ENCODE measurements around the gene CDC34. TPM values are rescaled to one million over a fixed set of nuclear protein-coding genes. Genes with fewer than 3 reads are reported as not detected.

Gene CDC34
- total and polyA plus RNA-seq, 9 of the 15 experiments (the other 6 are each of a cell fraction or from before 2014, with no cell fraction given) = 0.80 to 203 (median 65.5) TPM

- TF ChIP-seq REST (IDR thresholded peaks at IDR 0.05; ENCODE audit: borderline replicate concordance) (no peak), REST (CRISPR knock-in tag; IDR thresholded peaks at IDR 0.05; ENCODE audit: low read depth) (no peak), NCOR1 (IDR thresholded peaks at IDR 0.05) (no peak), CSDE1 (IDR thresholded peaks at IDR 0.05) (no peak), THRB (CRISPR knock-in tag; conservative IDR thresholded peaks at IDR 0.05) (no peak), FOXM1 (IDR thresholded peaks at IDR 0.05; ENCODE audit: low read depth) (no peak), FOXM1 (CRISPR knock-in tag; IDR thresholded peaks at IDR 0.05; ENCODE audit: low read depth) (no peak), HNRNPK (IDR thresholded peaks at IDR 0.05; ENCODE audit: low read depth, low read length, poor library complexity, severe bottlenecking) (no peak), SIN3A (IDR thresholded peaks at IDR 0.05; ENCODE audit: borderline replicate concordance in 2 of 2, control insufficient read depth in 1 of 2, low read depth in 2 of 2, low read length in 2 of 2) (no peak), RCOR1 (IDR thresholded peaks at IDR 0.05; ENCODE audit: borderline replicate concordance in 1 of 2, low read depth in 2 of 2, low read length in 2 of 2) (no peak), NR1H2 (CRISPR knock-in tag; IDR thresholded peaks at IDR 0.05) (no peak), BRD9 (IDR thresholded peaks at IDR 0.05; ENCODE audit: low read depth, partially characterized antibody) (no peak)
- TF ChIP-seq, protein P1, sequence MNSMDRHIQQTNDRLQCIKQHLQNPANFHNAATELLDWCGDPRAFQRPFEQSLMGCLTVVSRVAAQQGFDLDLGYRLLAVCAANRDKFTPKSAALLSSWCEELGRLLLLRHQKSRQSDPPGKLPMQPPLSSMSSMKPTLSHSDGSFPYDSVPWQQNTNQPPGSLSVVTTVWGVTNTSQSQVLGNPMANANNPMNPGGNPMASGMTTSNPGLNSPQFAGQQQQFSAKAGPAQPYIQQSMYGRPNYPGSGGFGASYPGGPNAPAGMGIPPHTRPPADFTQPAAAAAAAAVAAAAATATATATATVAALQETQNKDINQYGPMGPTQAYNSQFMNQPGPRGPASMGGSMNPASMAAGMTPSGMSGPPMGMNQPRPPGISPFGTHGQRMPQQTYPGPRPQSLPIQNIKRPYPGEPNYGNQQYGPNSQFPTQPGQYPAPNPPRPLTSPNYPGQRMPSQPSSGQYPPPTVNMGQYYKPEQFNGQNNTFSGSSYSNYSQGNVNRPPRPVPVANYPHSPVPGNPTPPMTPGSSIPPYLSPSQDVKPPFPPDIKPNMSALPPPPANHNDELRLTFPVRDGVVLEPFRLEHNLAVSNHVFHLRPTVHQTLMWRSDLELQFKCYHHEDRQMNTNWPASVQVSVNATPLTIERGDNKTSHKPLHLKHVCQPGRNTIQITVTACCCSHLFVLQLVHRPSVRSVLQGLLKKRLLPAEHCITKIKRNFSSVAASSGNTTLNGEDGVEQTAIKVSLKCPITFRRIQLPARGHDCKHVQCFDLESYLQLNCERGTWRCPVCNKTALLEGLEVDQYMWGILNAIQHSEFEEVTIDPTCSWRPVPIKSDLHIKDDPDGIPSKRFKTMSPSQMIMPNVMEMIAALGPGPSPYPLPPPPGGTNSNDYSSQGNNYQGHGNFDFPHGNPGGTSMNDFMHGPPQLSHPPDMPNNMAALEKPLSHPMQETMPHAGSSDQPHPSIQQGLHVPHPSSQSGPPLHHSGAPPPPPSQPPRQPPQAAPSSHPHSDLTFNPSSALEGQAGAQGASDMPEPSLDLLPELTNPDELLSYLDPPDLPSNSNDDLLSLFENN (IDR thresholded peaks at IDR 0.05; ENCODE audit: low read depth in 2 of 2, low read length in 2 of 2) = no peak
These were observed 15.6 kb downstream of the CDC34 start (continued) for GRCh38 chr19:547117-547516.

Measured in K562 (cell line).